ENCODE data around the gene NPAS3.

Gene NPAS3

DNA sequence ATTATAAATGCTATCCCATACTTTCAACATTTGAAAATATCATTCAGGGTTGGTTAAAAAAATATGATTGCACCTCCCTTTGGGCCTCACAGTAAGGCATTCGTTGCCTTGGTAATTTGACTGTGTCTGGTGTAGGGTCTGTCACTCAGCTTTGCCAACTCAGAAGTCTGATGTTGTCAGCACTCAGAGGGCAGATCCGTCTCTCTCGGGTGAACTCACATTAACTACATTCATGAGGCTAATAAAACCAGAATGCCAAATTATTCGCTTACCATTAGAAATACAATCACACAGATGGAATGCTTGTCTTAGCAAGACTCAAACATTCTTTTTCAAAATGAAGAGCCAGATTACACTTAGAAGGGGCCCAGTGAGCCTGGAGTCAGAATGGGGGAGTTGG lies 53.0 kb downstream of the NPAS3 start:
- Histone ChIP-seq H3K4me3 (no peak overlapping the region), H3K27ac (no peak overlapping the region), H3K9me3 (replicated peaks in 1 of 11) (peaks cover 16 to 22% (median 19%) of the 10 kb centered on the region in 11 experiments), H3K4me1 (no peaks in the 10 kb centered on the region), H3K4me2 (no peak overlapping the region), H4K20me1 (no peaks in the 10 kb centered on the region), H3K27me3 (no peaks in the 10 kb centered on the region), H3K36me3 (no peaks in the 10 kb centered on the region), H3K9ac (no peak overlapping the region)
- TF ChIP-seq Cebpa-rat (IDR thresholded peaks at IDR 0.05), result no peak

DNA sequence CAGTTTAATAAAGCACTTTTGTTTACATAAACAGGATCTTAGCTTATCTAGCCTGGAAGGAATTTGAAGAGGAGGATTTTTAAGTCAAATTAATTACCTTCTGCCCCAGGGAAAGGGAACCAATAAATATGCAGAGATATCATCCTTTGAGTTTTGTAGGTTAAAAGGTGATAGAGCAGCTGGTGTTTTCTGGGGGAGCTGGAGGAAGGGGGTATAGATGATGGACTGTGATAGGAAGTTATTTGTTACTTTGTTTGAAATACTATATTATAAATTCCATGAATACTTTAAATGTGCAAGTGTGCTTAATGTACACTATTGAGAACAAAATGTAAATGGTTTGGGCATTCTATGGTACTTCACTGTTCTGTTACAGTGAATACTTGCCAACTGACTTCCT lies 55.2 kb downstream of the NPAS3 start:
- TF ChIP-seq Cebpa-rat (IDR thresholded peaks at IDR 0.05), result no peak

DNA sequence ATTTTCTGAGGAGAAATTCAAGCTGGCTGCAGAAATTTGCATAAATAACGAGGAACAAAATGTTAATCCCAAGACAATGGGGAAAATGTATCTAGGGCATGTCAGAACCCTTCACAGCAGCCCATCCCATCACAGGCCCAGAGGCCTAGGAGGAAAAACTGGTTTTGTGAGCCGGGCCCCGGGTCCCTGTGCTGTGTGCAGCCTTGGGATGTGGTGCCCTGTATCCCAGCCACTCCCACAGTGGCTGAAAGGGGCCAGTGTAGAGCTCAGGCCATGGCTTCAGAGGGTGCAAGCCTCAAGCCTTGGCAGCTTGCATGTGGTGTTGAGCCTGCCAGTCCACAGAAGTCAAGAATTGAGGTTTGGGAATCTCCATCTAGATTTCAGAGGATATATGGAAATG lies 57.7 kb downstream of the NPAS3 start:
- Histone ChIP-seq H4K20me1 (no peaks in the 10 kb centered on the region), H3K27ac (no peak overlapping the region), H3K4me3 (no peak overlapping the region), H3K4me2 (no peak overlapping the region), H3K36me3 (no peaks in the 10 kb centered on the region), H3K9ac (no peak overlapping the region), H3K9me3 (replicated peaks in 1 of 11) (peaks cover 19 to 30% (median 22%) of the 10 kb centered on the region in 11 experiments), H3K27me3 (no peaks in the 10 kb centered on the region), H3K4me1 (no peaks in the 10 kb centered on the region)
- no peak for TF ChIP-seq Cebpa-rat (IDR thresholded peaks at IDR 0.05)

More for the DNA sequence above, 55.2 kb downstream of the NPAS3 start:
- Histone ChIP-seq H3K27me3 (no peaks in the 10 kb centered on the region), H3K9me3 (replicated peaks in 1 of 11) (peaks cover 19 to 30% (median 22%) of the 10 kb centered on the region in 11 experiments), H3K36me3 (no peaks in the 10 kb centered on the region), H3K4me2 (no peak overlapping the region), H4K20me1 (no peaks in the 10 kb centered on the region), H3K27ac (no peak overlapping the region), H3K4me3 (no peak overlapping the region), H3K9ac (no peak overlapping the region), H3K4me1 (no peaks in the 10 kb centered on the region)

DNA sequence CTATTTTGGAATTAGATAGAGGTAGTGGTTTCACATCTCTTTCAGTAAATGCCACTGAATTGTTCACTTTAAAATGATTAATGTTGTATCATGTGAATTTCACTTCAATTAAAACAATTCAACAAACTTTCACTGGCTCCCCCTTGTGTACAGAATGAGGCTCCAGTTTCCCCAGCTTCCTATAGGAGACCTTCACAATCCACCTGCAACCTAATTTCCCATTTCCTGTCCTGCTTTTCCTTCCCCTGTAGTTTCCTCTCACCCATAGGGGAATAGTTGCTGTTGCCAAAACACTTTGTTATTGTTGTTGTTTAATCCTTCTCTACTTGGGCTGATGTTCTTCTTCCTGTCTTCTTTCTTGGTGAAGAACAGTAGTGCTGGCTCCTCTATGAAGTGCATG lies 59.8 kb downstream of the NPAS3 start:
- no peaks in the 10 kb centered on the region for H4K20me1 ChIP-seq
- no peaks in the 10 kb centered on the region for H3K4me1 ChIP-seq
- peaks cover 19 to 30% (median 22%) of the 10 kb centered on the region in 11 experiments for H3K9me3 ChIP-seq (replicated peaks in 1 of 11)
- no peak overlapping the region for H3K4me2 ChIP-seq
- H3K4me3 ChIP-seq, result no peak overlapping the region
- no peak overlapping the region for H3K27ac ChIP-seq
- no peaks in the 10 kb centered on the region for H3K36me3 ChIP-seq
- H3K27me3 ChIP-seq, result no peaks in the 10 kb centered on the region
- no peak for TF ChIP-seq Cebpa-rat (IDR thresholded peaks at IDR 0.05)
- H3K9ac ChIP-seq, result no peak overlapping the region

DNA sequence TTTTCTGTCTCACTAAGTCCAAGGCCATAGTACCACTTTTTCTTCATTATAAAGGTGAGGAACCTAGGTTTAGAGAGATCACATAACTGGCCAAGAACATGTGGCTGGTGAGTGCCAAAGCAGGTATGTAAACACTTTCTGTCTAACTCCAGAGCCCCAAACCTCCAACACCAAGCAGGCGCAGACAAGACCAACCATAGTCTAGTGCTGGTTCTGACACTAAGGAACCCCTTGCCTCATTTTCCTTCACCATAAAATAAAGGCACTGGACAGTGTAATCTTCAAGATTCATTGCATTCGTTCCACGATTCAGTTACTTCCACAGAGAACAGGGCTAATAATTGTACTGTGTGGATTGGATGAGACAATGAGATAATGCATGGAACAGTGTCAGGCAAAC lies 71.0 kb downstream of the NPAS3 start:
- Histone ChIP-seq H3K4me2 (no peak overlapping the region), H4K20me1 (no peaks in the 10 kb centered on the region), H3K4me3 (no peak overlapping the region), H3K9ac (no peak overlapping the region), H3K4me1 (no peaks in the 10 kb centered on the region), H3K36me3 (no peaks in the 10 kb centered on the region), H3K27me3 (no peaks in the 10 kb centered on the region), H3K9me3 (replicated peaks in 1 of 11) (no peaks in the 10 kb centered on the region), H3K27ac (no peak overlapping the region)
- TF ChIP-seq Cebpa-rat (IDR thresholded peaks at IDR 0.05), result no peak

DNA sequence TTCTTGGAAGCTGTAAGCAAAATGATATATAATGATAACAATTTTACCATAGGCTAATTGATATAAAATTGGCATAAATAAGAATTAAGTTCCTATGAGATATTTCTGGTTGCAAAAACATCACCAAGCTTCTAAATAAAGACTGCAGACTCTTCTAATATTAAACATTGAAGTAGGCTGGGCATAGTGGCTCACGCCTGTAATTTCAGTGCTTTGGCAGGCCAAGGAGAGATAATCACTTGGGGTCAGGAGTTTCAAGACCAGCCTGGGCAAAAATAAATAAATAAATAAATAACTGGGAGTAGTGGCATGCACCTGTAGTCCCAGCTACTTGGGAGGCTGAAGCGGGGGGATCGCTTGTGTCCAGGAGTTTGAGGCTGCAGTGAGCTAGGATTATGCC lies 71.8 kb downstream of the NPAS3 start:
- Histone ChIP-seq H3K27ac (no peak overlapping the region), H3K27me3 (no peaks in the 10 kb centered on the region), H3K36me3 (no peaks in the 10 kb centered on the region), H3K4me3 (no peak overlapping the region), H3K9ac (no peak overlapping the region), H3K4me2 (no peak overlapping the region), H3K9me3 (replicated peaks in 1 of 11) (no peaks in the 10 kb centered on the region), H4K20me1 (no peaks in the 10 kb centered on the region), H3K4me1 (no peaks in the 10 kb centered on the region)
- TF ChIP-seq Cebpa-rat (IDR thresholded peaks at IDR 0.05), result no peak

DNA sequence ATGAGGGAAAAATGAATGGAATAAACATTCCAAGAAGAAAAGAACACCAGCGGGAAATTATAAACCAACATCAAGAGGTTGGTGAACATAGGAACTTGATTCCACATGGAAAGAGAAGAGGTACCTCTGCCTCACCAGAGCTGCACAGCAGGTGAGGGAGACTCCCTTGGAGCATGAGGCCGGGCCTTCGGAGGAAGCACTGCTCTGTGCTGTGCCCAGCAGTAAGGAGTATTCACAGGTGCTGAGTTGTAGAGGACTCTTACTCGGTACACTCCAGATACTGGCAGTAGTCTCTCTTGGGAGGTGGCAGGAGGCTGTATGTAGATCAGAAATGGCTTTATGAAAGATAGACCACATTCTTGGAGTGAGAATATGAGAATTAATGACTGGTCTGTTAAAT lies 76.0 kb downstream of the NPAS3 start:
- Histone ChIP-seq H4K20me1 (no peaks in the 10 kb centered on the region), H3K4me1 (no peaks in the 10 kb centered on the region), H3K27ac (no peak overlapping the region), H3K4me2 (no peak overlapping the region), H3K4me3 (no peak overlapping the region), H3K36me3 (no peaks in the 10 kb centered on the region), H3K9ac (no peak overlapping the region), H3K27me3 (no peaks in the 10 kb centered on the region), H3K9me3 (replicated peaks in 1 of 11) (no peaks in the 10 kb centered on the region)
- TF ChIP-seq Cebpa-rat (IDR thresholded peaks at IDR 0.05), result no peak

DNA sequence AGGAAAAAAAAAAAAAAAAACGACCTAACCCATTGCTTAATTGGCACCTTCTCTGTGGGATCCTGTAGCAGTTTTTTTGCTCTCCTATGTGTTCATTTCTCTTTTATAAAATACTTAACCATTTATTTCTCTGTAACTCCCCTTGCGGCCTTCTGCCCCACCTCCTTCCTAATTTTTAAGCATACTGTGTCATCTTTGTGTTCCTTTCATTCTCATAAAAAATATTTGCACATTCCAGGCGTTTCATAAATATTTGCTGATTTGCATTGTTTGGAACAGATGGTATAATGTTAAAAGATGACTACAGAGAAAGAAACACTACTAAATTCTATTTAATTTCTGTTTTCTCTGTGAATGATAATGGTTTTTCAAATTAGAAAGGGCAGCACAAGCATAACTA lies 77.9 kb downstream of the NPAS3 start:
- no peaks in the 10 kb centered on the region for H3K4me1 ChIP-seq
- H3K27ac ChIP-seq, result no peak overlapping the region
- no peaks in the 10 kb centered on the region for H3K27me3 ChIP-seq
- H4K20me1 ChIP-seq, result no peaks in the 10 kb centered on the region
- no peak overlapping the region for H3K4me2 ChIP-seq
- H3K9ac ChIP-seq, result no peak overlapping the region
- no peak for TF ChIP-seq Cebpa-rat (IDR thresholded peaks at IDR 0.05)
- H3K4me3 ChIP-seq, result no peak overlapping the region
- H3K36me3 ChIP-seq, result no peaks in the 10 kb centered on the region
- no peaks in the 10 kb centered on the region for H3K9me3 ChIP-seq (replicated peaks in 1 of 11)

DNA sequence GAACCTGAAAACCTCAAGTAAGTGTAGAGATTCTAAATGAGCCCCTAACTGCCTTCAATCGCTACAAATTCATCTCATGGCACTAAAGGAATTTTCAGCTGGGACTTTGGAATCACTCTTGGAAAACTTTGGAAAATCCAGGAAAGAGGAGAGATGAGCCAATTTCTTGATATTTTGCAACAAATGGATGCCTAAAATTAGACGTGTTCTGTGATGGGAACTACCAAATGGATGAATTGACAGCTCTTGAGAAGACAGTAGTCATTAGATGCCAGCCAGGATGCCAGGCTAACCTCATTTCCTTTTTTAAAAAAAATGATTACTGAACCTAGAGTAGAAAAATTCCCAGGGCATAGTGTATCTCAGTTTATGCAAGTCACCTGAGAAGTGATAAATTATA lies 78.3 kb downstream of the NPAS3 start:
- no peaks in the 10 kb centered on the region for H3K4me1 ChIP-seq
- H3K27ac ChIP-seq, result no peak overlapping the region
- H4K20me1 ChIP-seq, result no peaks in the 10 kb centered on the region
- no peak overlapping the region for H3K4me2 ChIP-seq
- H3K4me3 ChIP-seq, result no peak overlapping the region
- no peaks in the 10 kb centered on the region for H3K9me3 ChIP-seq (replicated peaks in 1 of 11)
- H3K27me3 ChIP-seq, result no peaks in the 10 kb centered on the region
- no peak overlapping the region for H3K9ac ChIP-seq
- no peak for TF ChIP-seq Cebpa-rat (IDR thresholded peaks at IDR 0.05)
- H3K36me3 ChIP-seq, result no peaks in the 10 kb centered on the region

DNA sequence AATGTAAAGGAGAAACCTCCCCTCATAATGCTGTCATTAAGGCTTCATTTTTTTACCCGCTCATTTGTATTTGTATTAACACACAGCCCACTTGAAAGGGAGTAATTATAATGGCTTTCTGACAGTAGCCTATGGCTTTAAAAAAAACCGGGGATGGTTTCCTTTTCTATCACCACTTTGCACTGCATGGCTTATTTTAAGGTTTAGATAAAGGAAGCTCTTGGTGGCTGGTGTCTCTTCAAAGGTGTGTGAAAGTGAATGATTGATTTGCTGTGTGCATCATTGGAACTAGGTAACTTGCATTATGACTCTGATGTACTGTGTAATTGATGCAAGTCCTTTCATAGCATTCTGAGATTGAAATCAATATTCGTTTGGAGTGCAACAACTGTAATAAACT lies 80.7 kb downstream of the NPAS3 start:
- Histone ChIP-seq H3K36me3 (no peaks in the 10 kb centered on the region), H3K9ac (no peak overlapping the region), H3K27me3 (no peaks in the 10 kb centered on the region), H3K4me3 (no peak overlapping the region), H3K4me2 (no peak overlapping the region), H3K9me3 (replicated peaks in 1 of 11) (no peaks in the 10 kb centered on the region), H3K4me1 (no peaks in the 10 kb centered on the region), H3K27ac (no peak overlapping the region), H4K20me1 (no peaks in the 10 kb centered on the region)
- no peak for TF ChIP-seq Cebpa-rat (IDR thresholded peaks at IDR 0.05)

Data from BLaER1 treated with 17β-estradiol and CSF1 and Interleukin-3, amounts not matched to agents 10 nM and 100 nM (cell line).